Activated naive CD4-positive, alpha-beta T cell treated with anti-CD3 and anti-CD28 coated beads, Interleukin-2, amount 50 U/mL, for 24 hours (primary cell): Measurements from ENCODE around the gene MTG2.

Experiments
- H3K27ac Mint-ChIP-seq: one replicate; pipeline ENCODE4 v1.8.0; 2021; ENCODE audit warnings: mild to moderate bottlenecking, mixed read lengths
- H3K27me3 Mint-ChIP-seq: one replicate; pipeline ENCODE4 v1.8.0; 2021; ENCODE audit warnings: mixed read lengths
- H3K36me3 Mint-ChIP-seq: one replicate; pipeline ENCODE4 v1.8.0; 2021; ENCODE audit warnings: mixed read lengths
- H3K4me1 Mint-ChIP-seq: one replicate; pipeline ENCODE4 v1.8.0; 2021; ENCODE audit warnings: mixed read lengths
- H3K4me3 Mint-ChIP-seq: one replicate; pipeline ENCODE4 v1.8.0; 2021; ENCODE audit warnings: mild to moderate bottlenecking, mixed read lengths
- H3K9me3 Mint-ChIP-seq: one replicate; pipeline ENCODE4 v1.8.0; 2021; ENCODE audit warnings: mixed read lengths

Gene MTG2, protein sequence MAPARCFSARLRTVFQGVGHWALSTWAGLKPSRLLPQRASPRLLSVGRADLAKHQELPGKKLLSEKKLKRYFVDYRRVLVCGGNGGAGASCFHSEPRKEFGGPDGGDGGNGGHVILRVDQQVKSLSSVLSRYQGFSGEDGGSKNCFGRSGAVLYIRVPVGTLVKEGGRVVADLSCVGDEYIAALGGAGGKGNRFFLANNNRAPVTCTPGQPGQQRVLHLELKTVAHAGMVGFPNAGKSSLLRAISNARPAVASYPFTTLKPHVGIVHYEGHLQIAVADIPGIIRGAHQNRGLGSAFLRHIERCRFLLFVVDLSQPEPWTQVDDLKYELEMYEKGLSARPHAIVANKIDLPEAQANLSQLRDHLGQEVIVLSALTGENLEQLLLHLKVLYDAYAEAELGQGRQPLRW

DNA sequence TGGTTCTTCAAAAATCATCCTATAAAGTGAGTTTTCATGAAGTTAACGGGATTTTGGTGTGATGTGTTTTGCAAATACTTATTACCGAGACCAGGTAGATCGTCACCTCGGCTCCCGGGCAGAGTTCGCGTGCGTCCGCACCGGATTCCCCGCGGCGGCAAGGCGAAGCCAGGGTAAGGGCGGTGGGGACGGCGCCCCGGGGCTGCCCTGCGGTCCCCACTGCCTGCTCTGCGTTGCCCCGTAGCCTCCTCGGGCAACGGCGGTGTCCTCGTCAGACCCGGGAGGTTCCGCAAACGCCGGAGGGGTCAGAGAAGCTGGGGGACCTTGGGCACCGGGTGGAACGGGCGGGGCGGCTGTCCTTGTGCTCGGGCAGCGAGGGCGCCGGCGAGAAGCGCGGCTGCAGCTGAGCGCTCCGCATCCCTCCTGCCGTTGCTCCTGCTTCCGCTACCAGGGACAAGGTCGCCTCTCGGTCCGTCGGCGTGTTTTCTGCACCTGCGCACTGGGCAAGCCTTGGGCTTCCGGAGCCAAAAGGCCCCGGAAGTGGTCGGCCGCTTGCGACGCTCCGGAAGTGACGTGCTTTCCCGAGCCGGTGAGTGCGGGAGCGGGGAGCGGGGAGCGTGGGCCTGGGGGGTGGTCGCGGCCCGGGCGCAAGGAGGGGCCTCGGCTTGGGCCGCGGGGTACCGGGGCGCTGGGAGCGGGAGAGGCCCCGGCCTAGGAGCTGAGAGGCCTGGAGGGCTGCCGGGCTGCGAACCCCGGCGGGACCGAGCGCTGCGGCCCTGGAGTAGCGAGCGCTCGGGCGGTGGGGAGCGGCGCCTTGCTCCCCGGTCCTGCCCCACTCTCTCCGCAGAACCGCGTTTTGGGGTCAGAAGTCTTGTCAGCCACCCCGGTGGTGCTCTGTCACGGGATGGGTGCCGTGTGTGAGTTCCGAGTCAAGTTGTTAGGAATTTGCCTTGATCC is at the start of gene MTG2:
MTG2 (plus strand) TSS at position 560 of the 957 bp plus-strand sequence. CDS start 10,393 bp downstream, outside the sequence.
- peak within 1 kb of the TSS; percentile 95 for H3K27ac Mint-ChIP-seq
- no peaks in the 10 kb centered on the region for H3K36me3 Mint-ChIP-seq
- H3K4me3 Mint-ChIP-seq, result peak within 1 kb of the TSS; percentile 92
- H3K27me3 Mint-ChIP-seq, result no peaks in the 10 kb centered on the region
- no peaks in the 10 kb centered on the region for H3K9me3 Mint-ChIP-seq
- peaks cover 38% of the 10 kb centered on the region for H3K4me1 Mint-ChIP-seq

DNA sequence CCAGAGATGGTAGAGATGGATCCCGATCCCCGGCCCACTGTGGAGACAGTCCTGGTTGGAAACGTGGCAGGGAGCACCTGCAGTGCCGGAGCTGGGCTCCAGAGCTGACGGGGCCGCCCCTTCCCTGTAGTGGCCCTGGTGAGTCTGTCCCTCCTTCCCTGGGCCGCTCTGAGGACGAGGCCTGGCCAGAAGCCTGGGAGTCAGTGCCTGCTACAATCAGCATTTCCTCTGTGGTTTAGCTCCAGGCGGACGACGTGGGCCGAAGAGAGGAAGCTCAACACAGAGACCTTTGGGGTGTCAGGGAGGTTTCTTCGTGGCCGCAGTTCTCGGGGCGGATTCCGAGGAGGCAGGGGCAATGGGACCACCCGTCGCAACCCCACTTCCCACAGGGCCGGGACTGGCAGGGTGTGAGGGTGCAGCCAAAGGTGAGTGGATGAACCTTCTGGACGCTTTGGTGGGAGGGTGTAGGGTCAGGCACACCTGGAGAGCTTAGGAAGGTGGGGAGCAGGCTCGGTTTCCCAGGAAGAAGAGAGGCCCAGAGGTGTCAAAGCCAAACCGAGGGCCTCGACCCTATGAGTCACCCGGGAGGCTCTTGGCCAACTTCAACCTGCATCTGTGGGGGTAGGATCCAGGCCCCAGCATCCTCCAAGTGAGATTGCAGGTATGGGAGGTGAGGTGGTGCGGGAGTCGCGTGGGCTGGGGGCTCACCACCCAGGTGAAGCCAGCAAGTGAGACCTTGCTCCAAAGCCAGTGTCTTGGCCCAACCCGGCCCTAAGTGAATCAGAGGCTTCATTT is 49.6 kb upstream of the MTG2 start:
- Mint-ChIP-seq H3K27me3 (no peaks in the 10 kb centered on the region), H3K36me3 (peaks cover 13% of the 10 kb centered on the region), H3K27ac (no peak overlapping the region), H3K9me3 (no peaks in the 10 kb centered on the region), H3K4me3 (no peak overlapping the region), H3K4me1 (peaks cover 15% of the 10 kb centered on the region)

- H3K27ac Mint-ChIP-seq, result no peak overlapping the region
- H3K9me3 Mint-ChIP-seq, result no peaks in the 10 kb centered on the region
- H3K4me1 Mint-ChIP-seq, result peaks cover 13% of the 10 kb centered on the region
- no peaks in the 10 kb centered on the region for H3K27me3 Mint-ChIP-seq
- peaks cover 14% of the 10 kb centered on the region for H3K36me3 Mint-ChIP-seq
- H3K4me3 Mint-ChIP-seq, result no peak overlapping the region
Measured at GRCh38 chr20:62133864-62134263, 49.0 kb upstream of the MTG2 start.

DNA sequence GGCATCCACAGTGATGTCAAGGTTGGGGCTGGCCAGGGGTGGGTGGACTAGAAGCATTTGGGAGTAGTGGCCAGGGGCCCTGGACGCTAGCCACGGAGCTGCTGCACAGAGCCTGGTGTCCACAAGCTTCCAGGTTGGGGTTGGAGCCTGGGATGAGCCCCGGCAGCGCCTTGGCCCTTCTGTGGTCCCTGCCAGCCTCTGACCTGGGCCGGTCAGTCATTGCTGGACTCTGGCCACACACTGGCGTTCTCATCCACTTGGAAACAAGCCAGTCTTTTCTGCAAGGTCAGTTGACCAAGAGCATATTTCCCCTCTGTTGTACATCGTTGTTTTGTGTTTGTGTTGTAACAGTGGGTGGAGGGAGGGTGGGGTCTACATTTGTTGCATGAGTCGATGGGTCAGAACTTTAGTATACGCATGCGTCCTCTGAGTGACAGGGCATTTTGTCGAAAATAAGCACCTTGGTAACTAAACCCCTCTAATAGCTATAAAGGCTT is 48.0 kb upstream of the MTG2 start:
- Mint-ChIP-seq H3K36me3 (peaks cover 14% of the 10 kb centered on the region), H3K9me3 (no peaks in the 10 kb centered on the region), H3K4me3 (no peak overlapping the region), H3K27me3 (no peaks in the 10 kb centered on the region), H3K27ac (no peak overlapping the region), H3K4me1 (peaks cover 13% of the 10 kb centered on the region)

- Mint-ChIP-seq H3K36me3 (peaks cover 15% of the 10 kb centered on the region), H3K4me1 (peaks cover 21% of the 10 kb centered on the region), H3K4me3 (no peak overlapping the region), H3K9me3 (no peaks in the 10 kb centered on the region), H3K27me3 (no peaks in the 10 kb centered on the region), H3K27ac (no peak overlapping the region)
Measured at GRCh38 chr20:62135573-62136266, 47.1 kb upstream of the MTG2 start.

GRCh38 chr20:62136283-62137091 is 46.3 kb upstream of the MTG2 start:
- H3K4me3 Mint-ChIP-seq, result no peak overlapping the region
- H3K36me3 Mint-ChIP-seq, result peaks cover 14% of the 10 kb centered on the region
- H3K27ac Mint-ChIP-seq, result peak overlapping the region; percentile 74
- H3K9me3 Mint-ChIP-seq, result no peaks in the 10 kb centered on the region
- peaks cover 28% of the 10 kb centered on the region for H3K4me1 Mint-ChIP-seq
- H3K27me3 Mint-ChIP-seq, result no peaks in the 10 kb centered on the region

DNA sequence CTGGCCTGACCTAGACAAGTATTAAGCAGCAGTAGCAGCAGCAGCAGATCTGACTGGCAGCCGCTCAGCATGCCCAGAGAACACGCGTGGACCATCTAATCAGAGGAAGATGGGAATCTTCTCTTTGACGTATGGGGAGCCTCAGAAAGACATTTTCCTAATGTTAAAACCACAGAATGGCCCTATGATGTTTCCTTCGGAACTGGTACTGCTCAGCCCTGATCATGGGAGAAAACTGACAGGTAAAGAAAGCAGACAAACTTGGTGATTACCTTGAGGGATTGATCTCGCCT is 45.8 kb upstream of the MTG2 start:
- H3K27me3 Mint-ChIP-seq, result no peaks in the 10 kb centered on the region
- H3K27ac Mint-ChIP-seq, result peak overlapping the region; percentile 74
- peaks cover 12% of the 10 kb centered on the region for H3K36me3 Mint-ChIP-seq
- H3K4me3 Mint-ChIP-seq, result no peak overlapping the region
- H3K9me3 Mint-ChIP-seq, result no peaks in the 10 kb centered on the region
- H3K4me1 Mint-ChIP-seq, result peaks cover 31% of the 10 kb centered on the region

GRCh38 chr20:62137478-62138203 is 45.2 kb upstream of the MTG2 start:
- peak overlapping the region; percentile 66 for H3K27ac Mint-ChIP-seq
- peaks cover 25% of the 10 kb centered on the region for H3K4me1 Mint-ChIP-seq
- H3K27me3 Mint-ChIP-seq, result no peaks in the 10 kb centered on the region
- peaks cover 7% of the 10 kb centered on the region for H3K36me3 Mint-ChIP-seq
- H3K4me3 Mint-ChIP-seq, result no peak overlapping the region
- H3K9me3 Mint-ChIP-seq, result no peaks in the 10 kb centered on the region

- no peak overlapping the region for H3K4me3 Mint-ChIP-seq
- H3K9me3 Mint-ChIP-seq, result no peaks in the 10 kb centered on the region
- H3K4me1 Mint-ChIP-seq, result peaks cover 25% of the 10 kb centered on the region
- H3K27me3 Mint-ChIP-seq, result no peaks in the 10 kb centered on the region
- peak overlapping the region; percentile 31 for H3K27ac Mint-ChIP-seq
- H3K36me3 Mint-ChIP-seq, result peaks cover 7% of the 10 kb centered on the region
Measured at GRCh38 chr20:62138204-62138543, 44.7 kb upstream of the MTG2 start.

- H3K36me3 Mint-ChIP-seq, result peaks cover 7% of the 10 kb centered on the region
- peaks cover 25% of the 10 kb centered on the region for H3K4me1 Mint-ChIP-seq
- H3K9me3 Mint-ChIP-seq, result no peaks in the 10 kb centered on the region
- no peak overlapping the region for H3K4me3 Mint-ChIP-seq
- no peak overlapping the region for H3K27ac Mint-ChIP-seq
- H3K27me3 Mint-ChIP-seq, result no peaks in the 10 kb centered on the region
Measured at GRCh38 chr20:62138912-62139311, 43.9 kb upstream of the MTG2 start.

DNA sequence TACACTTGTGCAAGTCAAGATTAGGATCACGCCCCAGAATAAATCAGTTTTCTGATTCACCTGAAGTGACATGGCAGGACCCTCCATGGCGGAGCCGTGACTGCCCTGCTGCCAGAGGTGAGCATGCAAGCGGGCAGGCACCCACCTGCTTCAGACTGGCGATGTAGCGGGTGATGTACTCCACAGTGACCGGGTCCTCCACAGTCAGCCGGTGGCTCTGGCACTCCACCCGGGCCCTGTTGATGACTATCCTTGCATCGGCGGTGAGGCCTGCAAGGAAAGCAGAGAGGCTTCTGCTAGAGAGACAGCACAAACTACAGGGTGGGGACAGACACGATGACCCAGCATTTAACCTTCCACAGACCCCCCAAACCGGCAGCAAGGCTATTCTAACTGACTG is 43.2 kb upstream of the MTG2 start:
- Mint-ChIP-seq H3K4me1 (peaks cover 28% of the 10 kb centered on the region), H3K4me3 (no peak overlapping the region), H3K27ac (peak overlapping the region; percentile 55), H3K36me3 (peaks cover 7% of the 10 kb centered on the region), H3K27me3 (no peaks in the 10 kb centered on the region), H3K9me3 (no peaks in the 10 kb centered on the region)

DNA sequence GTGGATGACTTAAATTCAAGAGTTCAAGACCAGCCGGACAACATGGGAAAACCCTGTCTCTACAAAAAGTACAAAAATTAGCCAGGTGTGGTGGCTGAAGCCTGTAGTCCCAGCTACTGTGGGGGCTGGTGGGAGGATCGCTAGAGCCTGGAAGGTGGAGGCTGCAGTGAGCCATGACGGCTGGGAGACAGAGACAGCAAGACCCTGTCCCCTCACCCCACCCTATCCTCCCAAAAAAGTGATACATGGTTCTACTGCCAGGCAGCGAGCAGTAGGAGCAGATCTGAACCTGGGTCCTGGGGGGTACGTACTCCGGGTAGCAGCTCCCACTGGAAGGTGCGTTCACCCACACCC is 41.8 kb upstream of the MTG2 start:
- peak overlapping the region; percentile 82 for H3K27ac Mint-ChIP-seq
- H3K27me3 Mint-ChIP-seq, result no peaks in the 10 kb centered on the region
- H3K4me1 Mint-ChIP-seq, result peaks cover 41% of the 10 kb centered on the region
- H3K9me3 Mint-ChIP-seq, result no peaks in the 10 kb centered on the region
- peak overlapping the region; percentile 93 for H3K4me3 Mint-ChIP-seq
- peaks cover 7% of the 10 kb centered on the region for H3K36me3 Mint-ChIP-seq

- Mint-ChIP-seq H3K9me3 (no peaks in the 10 kb centered on the region), H3K4me1 (peaks cover 41% of the 10 kb centered on the region), H3K27ac (peak overlapping the region; percentile 94), H3K4me3 (peak overlapping the region; percentile 93), H3K36me3 (peaks cover 5% of the 10 kb centered on the region), H3K27me3 (no peaks in the 10 kb centered on the region)
Measured at GRCh38 chr20:62141397-62142251, 41.2 kb upstream of the MTG2 start.
